Measurements from ENCODE around the gene MYBBP1A.

Gene MYBBP1A

DNA sequence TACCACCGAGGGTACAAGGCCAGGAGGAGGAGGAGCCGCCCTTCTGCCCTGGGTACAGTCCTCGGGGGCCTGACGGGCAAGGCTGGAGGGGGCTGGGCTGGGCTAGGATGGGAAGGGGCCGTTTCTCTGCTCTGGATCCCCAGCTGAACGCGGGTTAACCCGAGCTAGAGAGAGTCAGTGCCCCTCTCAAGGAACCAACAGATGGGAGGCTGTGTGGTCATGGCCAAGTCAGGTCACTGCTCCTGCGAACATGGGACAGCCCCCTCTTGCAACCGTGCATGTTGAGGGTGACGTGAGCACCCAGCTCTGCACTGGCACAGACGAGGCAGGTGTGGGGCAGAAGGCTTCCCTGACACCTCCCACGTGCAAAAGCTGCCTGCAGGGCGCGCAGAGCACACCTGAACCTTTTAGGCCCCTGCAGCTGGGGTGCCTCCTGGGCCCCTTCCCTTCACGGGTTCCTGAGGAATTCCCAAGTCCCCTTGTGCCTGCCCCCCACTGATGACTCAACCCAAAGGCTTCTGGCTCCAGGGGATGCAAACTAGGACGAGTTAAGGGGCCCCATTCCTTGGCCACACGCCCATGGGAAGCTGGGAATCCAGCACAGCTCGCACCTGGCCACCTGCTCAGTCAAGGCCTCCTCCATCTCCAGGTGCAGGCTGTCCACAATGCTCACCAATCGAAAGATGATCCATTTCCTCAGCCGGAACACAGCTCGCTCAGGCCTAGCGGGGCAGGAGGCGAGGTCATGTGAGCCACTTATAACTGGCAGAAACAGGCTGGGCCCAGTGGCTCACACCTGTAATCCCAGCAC is 6.3 kb downstream of the MYBBP1A start:
- no peak for DNase-seq (ENCODE audit: low spot score)

DNA sequence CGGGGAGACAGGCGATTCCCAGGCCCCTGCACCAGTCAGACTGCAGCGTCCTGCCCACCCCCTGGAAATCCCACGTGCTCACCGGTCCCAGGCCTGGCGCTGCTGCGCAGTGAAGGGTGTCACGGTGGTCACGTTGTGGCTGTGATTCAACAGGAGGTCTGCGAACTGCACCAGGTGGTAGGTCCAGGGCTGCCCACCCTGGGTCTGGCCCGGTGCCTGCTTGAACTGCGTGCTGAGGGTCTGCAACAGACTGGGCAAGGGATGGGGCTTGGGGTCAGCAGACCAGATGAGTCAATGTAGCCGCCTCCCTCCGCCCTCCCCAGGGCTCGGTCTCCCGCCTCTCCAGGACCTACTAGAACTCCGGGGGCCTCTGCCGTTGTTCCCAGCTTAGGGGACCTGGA is 7.1 kb downstream of the MYBBP1A start:
- DNase-seq (ENCODE audit: low spot score), result no peak

- DNase-seq (ENCODE audit: low spot score), result no peak
Observed at GRCh38 chr17:4547118-4547906, 7.9 kb downstream of the MYBBP1A start.

DNA sequence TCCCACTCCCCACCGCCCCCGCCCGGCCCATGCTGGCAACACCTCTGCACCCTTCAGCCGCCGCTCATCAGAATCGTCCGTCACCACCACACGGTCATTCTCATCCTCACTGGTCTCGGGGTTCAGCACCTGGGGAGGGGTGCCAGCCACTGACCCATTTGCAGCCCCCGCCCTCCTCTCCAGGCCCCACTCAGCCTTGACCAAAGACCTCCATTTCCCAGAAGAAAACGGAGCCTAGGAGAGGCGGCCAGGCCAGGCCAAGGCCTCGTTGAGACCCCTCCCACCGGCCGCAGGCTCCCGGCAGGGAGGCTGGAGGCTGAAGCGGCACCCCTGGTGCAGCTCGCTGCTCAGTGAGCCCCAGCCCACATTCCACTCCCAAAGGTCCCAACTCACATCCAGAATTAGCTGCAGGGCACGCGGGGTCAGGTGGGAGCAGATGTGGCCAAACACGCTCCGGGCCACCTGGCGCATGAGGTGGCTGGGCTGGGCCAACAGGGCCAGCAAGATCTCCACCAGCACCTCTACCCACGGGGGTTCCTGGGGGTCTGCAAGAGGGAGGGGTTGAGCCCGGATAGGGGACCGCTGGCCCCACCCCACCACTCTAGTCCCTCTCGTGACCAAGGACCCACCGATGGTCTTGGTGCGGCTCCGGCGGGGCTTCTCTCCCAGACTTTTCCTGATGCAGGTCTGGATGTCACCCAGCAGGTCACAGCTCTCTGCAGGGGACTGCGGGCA is 9.8 kb downstream of the MYBBP1A start:
- DNase-seq (ENCODE audit: low spot score), result no peak

GRCh38 chr17:4544951-4545216 is 10.3 kb downstream of the MYBBP1A start:
- no peak for DNase-seq (ENCODE audit: low spot score)

- no peak for DNase-seq (ENCODE audit: low spot score)
Observed at GRCh38 chr17:4544135-4544950, 10.8 kb downstream of the MYBBP1A start.

DNA sequence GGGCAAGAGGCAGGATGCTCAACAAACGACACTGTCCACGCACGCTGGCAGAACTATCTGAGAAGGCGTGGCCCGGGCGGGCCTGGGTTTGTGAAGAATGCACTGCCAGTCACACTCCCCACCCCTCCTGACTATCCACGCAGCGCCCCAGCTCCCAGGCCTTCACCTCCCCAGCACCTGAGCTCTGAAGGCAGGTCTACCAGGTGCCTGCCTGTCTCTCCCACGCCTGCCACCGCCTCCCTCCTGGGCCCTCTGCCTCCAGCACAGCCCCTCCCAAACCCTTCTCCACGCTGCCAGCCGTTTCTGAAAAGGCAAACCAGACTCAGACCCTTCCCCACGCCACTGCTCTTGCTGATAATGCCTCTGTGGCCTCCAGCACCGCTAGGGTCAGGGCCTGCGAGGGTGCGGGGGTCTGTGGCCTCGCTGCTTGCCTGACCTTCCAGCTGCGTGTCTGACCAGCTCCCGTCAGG is 11.6 kb downstream of the MYBBP1A start:
- no peak for DNase-seq (ENCODE audit: low spot score)

GRCh38 chr17:4542726-4543191 is 12.4 kb downstream of the MYBBP1A start:
- no peak for DNase-seq (ENCODE audit: low spot score)

GRCh38 chr17:4542003-4542725 is 13.0 kb downstream of the MYBBP1A start:
- no peak for DNase-seq (ENCODE audit: low spot score)

DNA sequence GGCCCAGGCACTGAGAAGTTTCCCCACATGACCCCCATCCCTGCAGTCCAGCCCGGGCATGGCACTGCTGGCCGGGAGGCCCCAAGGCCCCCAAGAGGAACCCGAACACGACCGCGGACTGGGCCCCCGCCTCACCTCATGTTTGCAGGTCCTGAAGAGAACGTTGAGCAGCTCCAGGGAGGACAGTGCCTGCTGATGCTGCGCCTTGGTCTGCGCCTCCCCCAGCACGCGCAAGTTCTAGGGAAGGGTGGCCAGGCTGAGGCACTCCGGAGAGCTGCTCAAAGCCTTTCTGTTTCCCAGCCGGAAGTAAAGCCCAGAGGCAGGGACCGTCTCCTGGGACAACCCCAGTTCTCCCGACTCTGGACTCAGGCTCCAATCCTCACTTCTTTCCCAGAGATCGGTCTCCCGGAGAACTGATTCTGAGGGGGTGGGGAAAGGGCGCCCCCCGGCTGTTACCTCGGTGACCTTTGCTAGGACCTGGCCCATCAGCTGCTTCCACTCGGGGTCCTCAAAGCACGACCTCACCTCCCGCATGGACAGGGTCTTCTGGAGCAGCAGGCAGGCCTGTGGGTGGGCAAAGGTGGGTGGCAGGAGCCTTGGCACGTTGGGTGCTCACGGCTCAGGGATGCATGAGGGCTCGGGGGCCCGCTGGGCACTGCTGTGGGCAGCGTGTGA is 13.7 kb downstream of the MYBBP1A start:
- DNase-seq (ENCODE audit: low spot score), result no peak

GRCh38 chr17:4540687-4541327 is 14.4 kb downstream of the MYBBP1A start:
- DNase-seq (ENCODE audit: low spot score), result no peak

DNA sequence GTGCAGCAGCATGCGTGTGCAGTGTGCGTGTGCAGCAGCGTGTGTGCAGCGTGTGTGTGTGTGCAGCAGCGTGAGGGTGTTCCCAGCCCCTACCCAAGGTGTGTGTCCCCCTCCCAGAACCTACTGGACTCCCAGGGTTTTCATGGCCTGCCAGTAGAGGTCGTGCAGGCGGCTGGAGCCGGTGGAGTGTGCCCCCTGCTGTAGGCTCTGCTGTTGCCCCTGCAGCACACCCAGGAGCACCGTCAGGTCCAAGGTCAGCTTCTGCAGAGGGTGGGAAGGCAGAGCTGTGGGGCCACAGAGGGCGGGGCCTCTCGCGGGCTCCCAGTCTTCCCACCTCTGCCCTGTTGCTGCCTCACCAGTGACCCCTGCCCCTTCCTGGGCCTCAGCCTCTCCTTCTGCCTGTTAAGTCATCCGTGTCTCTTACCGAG is 14.9 kb downstream of the MYBBP1A start:
- no peak for DNase-seq (ENCODE audit: low spot score)

DNA sequence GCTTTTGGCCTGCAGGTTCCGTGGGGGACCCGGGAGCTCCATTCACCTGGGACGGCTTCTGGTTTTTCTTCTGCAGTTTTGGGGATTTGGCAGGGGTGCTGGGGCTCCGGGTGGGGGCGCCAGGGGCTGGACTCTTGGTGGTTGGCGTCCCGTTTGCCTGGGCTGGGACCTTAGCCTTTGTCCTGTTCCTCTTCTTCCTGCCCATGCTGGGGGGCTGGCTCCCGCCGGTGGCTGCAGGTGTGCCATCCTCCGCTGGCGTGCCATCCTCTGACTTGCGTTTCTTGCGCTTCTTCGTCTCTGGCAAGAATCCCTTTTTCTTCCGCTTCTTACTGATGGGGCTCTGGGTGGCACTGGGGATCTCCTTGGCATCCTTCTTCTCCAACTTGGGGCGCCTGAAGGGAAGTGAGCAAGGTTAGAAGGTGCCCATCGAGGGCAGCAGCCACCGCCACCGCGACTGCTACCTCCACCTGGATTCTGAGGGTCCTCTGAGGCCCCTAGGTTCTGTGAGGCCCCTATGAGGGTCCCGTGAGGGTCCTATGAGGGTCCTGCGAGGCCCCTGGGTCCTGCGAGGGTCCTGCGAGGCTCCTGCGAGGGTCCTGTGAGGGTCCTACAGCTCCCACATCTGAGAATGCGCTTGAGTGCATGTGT is 15.5 kb downstream of the MYBBP1A start:
- DNase-seq (ENCODE audit: low spot score), result no peak

DNA sequence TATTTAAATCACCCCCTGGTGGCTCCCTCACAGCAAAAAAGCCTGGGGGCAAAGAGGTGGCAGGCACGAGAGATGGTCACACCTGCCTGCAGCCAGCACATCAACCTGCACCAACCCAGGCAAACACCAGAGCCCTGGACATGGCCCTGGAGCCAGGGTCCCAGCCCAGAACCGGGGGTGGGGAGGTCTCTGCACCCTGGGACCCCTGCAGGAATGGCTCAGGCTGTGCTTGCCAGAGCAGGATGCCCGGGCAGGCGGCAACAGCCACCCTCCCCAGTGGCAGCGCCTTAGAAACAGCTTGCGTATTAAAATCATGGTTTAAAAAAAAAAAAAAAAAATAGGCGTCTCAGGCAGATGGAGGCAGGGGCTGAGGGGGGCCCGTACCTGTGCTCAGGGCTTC is 16.2 kb downstream of the MYBBP1A start:
- no peak for DNase-seq (ENCODE audit: low spot score)

DNA sequence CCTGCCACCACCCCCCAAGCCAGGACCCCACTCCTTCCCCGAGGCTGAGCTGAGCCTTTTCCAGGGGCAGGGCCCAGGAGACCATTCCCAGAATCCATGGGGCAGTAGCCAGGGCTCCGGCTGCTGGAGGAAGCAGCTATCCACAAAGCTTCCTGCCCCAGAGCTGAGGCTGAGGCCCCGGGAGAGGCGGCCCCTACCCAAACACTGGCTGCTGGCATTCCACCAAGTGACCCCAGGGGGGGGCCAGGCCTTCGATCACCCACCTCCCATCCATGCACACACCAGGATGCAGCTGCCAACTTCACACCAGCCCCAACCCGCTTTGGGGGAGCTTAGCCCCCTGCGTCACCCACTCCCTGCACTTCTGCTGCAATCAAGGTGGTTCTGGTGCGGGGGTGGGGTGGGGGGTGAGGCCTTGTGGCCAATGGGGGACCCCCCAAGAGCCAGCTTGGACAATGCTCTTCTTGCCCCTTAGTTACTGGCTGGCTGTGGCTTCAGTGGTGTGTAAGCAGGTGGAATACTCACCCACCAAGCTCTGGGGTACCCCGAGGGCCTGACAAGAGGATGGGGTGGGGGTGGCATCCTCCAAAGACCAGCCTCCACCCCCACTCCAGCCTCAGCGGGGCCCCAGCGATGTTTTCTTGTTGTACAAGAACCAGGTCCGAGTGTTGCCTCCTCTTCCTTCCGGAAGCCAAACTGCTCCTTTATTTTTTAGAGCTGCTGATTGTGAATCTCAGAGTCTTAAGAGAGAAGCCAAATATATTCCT is 16.8 kb downstream of the MYBBP1A start:
- no peak for DNase-seq (ENCODE audit: low spot score)

GRCh38 chr17:4537451-4538235 is 17.5 kb downstream of the MYBBP1A start:
- no peak for DNase-seq (ENCODE audit: low spot score)

- DNase-seq (ENCODE audit: low spot score), result no peak
Observed at GRCh38 chr17:4536742-4537411, 18.3 kb downstream of the MYBBP1A start.

Data from D341Med (cell line).